Sigmoid colon (tissue), 7 donors: ENCODE measurements around the gene TRIM37. TPM values are rescaled to one million over a fixed set of nuclear protein-coding genes. Genes with fewer than 3 reads are reported as not detected.

Experiments
- DNase-seq: peaks from one replicate; pipeline ENCODE4 v3.0.0-alpha.2; 2019
- H3K27ac ChIP-seq, 4 donors: fragments of 200-600 bp; sonication (generic); one replicate each; pipeline ENCODE4 v1.5.1; 2016 to 2019; ENCODE audit warnings: mild to moderate bottlenecking in 1 of 4
- H3K27me3 ChIP-seq, 3 donors: fragments of 200-600 bp; sonication (generic); one replicate each; pipeline ENCODE4 v1.5.1; 2019; ENCODE audit warnings: mild to moderate bottlenecking in 1 of 3
- H3K36me3 ChIP-seq, 4 donors: fragments of 200-600 bp; sonication (generic); one replicate each; pipeline ENCODE4 v1.5.1; 2016 to 2019
- H3K4me1 ChIP-seq, 4 donors: fragments of 200-600 bp; sonication (generic); one replicate each; pipeline ENCODE4 v1.5.1; 2017 to 2019
- H3K4me3 ChIP-seq, 4 donors: fragments of 200-600 bp; sonication (generic); one replicate each; pipeline ENCODE4 v1.5.1; 2017 to 2019; ENCODE audit warnings: mild to moderate bottlenecking in 2 of 4, moderate library complexity in 1 of 4
- H3K9me3 ChIP-seq, 4 donors: fragments of 200-600 bp in 3 of 4; sonication (generic) in 3 of 4; one replicate each; pipeline versions ENCODE4 v1.5.1 to v1.6.1; 2013 to 2019
- EP300 ChIP-seq, 4 donors: sonication (generic); formaldehyde crosslinking; IDR thresholded peaks; one replicate each; pipeline ENCODE4 v1.6.1; 2017; ENCODE audit warnings: antibody characterized with exemption in 4 of 4
- POLR2A ChIP-seq, 2 donors: fragments of 450-650 bp; IDR thresholded peaks; one replicate each; pipeline ENCODE4 v1.6.1; 2016; ENCODE audit warnings: antibody characterized with exemption in 2 of 2, mild to moderate bottlenecking in 2 of 2, moderate library complexity in 2 of 2
- POLR2AphosphoS5 ChIP-seq, 4 donors: sonication (generic); formaldehyde crosslinking; IDR thresholded peaks; one replicate each; pipeline ENCODE4 v1.6.1; 2017; ENCODE audit warnings: antibody characterized with exemption in 4 of 4
- WGBS, 2 donors: extraction: QIAGEN DNeasy Blood & Tissue Kit; methylation state at CpG; one replicate each; pipeline ENCODE4 v1.1.7; 2013; 5-methylcytosine and 5-hydroxymethylcytosine counted together
- intact Hi-C: fragments of 100-400 bp; cut with DNase I; formaldehyde crosslinking; loops from one replicate; pipeline ENCODE4 v1.15.1; 2023
- polyA plus RNA-seq, 3 donors: library from polyadenylated mRNA; stranded (reverse); fragments of 200-250 nt; gene quantifications; one replicate each; pipeline ENCODE4 v1.2.3, GENCODE V29; 2013
- total RNA-seq, 4 donors: library from RNA; depleted of rRNA; stranded (reverse); fragments of >200 nt; gene quantifications; one replicate each; pipeline ENCODE4 v1.1.0, GENCODE V29; 2016
- TF ChIP-seq, protein P1 (sequence below), 4 experiments: fragments of 450-650 bp in 3 of 4; fragments of 200-600 bp in 1 of 4; IDR thresholded peaks; one replicate each; pipeline ENCODE4 v1.5.1; 2016 to 2019; ENCODE audit warnings: antibody characterized with exemption in 4 of 4, mild to moderate bottlenecking in 3 of 4, moderate library complexity in 2 of 4
- donor health status: healthy with polysubstance abuse.
- donor health status: Bipolar disorder and iron deficiency.
- donor health status: healthy.

TRIM37 gene
- total and polyA plus RNA-seq, 7 donors: 6.5 to 37.8 (median 20.2) TPM

DNA sequence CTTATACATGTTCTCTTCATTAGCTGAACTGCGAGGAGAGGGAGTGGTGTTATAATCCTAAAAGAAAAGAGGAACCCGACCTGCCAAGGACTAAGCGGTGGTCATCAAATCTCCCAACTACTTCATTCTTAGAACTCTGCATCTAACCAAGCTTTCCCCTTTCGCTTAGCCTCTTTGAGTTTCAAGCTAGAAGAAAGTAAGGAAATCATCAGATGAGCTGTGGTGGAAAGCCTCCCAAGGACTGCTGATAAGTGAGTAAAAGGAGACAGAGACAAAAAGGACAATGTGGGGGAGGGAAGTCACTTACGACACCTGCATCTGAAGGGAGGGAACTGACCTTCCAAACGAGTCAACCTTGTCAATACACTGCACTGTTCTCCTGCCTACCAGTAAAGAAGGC is 121.3 kb downstream of the TRIM37 start:
- DNase-seq: no peak
- TF ChIP-seq EP300 (IDR thresholded peaks at IDR 0.05) (no peak), POLR2AphosphoS5 (IDR thresholded peaks at IDR 0.05) (no peak), POLR2A (IDR thresholded peaks at IDR 0.05) (no peak)
- TF ChIP-seq, protein P1, sequence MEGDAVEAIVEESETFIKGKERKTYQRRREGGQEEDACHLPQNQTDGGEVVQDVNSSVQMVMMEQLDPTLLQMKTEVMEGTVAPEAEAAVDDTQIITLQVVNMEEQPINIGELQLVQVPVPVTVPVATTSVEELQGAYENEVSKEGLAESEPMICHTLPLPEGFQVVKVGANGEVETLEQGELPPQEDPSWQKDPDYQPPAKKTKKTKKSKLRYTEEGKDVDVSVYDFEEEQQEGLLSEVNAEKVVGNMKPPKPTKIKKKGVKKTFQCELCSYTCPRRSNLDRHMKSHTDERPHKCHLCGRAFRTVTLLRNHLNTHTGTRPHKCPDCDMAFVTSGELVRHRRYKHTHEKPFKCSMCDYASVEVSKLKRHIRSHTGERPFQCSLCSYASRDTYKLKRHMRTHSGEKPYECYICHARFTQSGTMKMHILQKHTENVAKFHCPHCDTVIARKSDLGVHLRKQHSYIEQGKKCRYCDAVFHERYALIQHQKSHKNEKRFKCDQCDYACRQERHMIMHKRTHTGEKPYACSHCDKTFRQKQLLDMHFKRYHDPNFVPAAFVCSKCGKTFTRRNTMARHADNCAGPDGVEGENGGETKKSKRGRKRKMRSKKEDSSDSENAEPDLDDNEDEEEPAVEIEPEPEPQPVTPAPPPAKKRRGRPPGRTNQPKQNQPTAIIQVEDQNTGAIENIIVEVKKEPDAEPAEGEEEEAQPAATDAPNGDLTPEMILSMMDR (IDR thresholded peaks at IDR 0.05): no peak
- Histone ChIP-seq H3K4me1 (no peaks in the 10 kb centered on the region), H3K27ac (no peak overlapping the region), H3K4me3 (no peak overlapping the region), H3K36me3 (peaks cover 0 to 4% (median 0%) of the 10 kb centered on the region in 4 donors), H3K27me3 (no peaks in the 10 kb centered on the region), H3K9me3 (no peaks in the 10 kb centered on the region)
- WGBS, 2 donors: 76 to 81% methylated on average over 6 of the region's 6 CpGs
- intact Hi-C loops: no loop called here

- Histone ChIP-seq H3K27ac (no peak overlapping the region), H3K4me1 (no peaks in the 10 kb centered on the region), H3K36me3 (peaks cover 0 to 4% (median 0%) of the 10 kb centered on the region in 4 donors), H3K27me3 (no peaks in the 10 kb centered on the region), H3K9me3 (no peaks in the 10 kb centered on the region), H3K4me3 (no peak overlapping the region)
- no peak for DNase-seq
- TF ChIP-seq, protein P1 (IDR thresholded peaks at IDR 0.05): no peak
- TF ChIP-seq POLR2AphosphoS5 (IDR thresholded peaks at IDR 0.05): no peak
- TF ChIP-seq POLR2A (IDR thresholded peaks at IDR 0.05): no peak
- TF ChIP-seq EP300 (IDR thresholded peaks at IDR 0.05): no peak
- intact Hi-C loops: no loop called here
- 90 to 94% methylated on average over 3 of the region's 3 CpGs for WGBS, 2 donors
Observed at GRCh38 chr17:58982626-58983025, 124.1 kb downstream of the TRIM37 start.

- Histone ChIP-seq H3K9me3 (no peaks in the 10 kb centered on the region), H3K4me1 (no peaks in the 10 kb centered on the region), H3K36me3 (no peaks in the 10 kb centered on the region), H3K27ac (no peak overlapping the region), H3K4me3 (no peak overlapping the region), H3K27me3 (no peaks in the 10 kb centered on the region)
- TF ChIP-seq POLR2AphosphoS5 (IDR thresholded peaks at IDR 0.05) (no peak), EP300 (IDR thresholded peaks at IDR 0.05) (no peak), POLR2A (IDR thresholded peaks at IDR 0.05) (peak in 1 of 2 donors; percentile 8)
- TF ChIP-seq, protein P1 (IDR thresholded peaks at IDR 0.05): no peak
- intact Hi-C loops: no loop called here
- no peak for DNase-seq
- WGBS, 2 donors: 87% methylated on average over 3 of the region's 3 CpGs
Observed at GRCh38 chr17:58980706-58981481, 125.8 kb downstream of the TRIM37 start.

- TF ChIP-seq POLR2AphosphoS5 (IDR thresholded peaks at IDR 0.05) (no peak), POLR2A (IDR thresholded peaks at IDR 0.05) (no peak), EP300 (IDR thresholded peaks at IDR 0.05) (no peak)
- TF ChIP-seq, protein P1 (IDR thresholded peaks at IDR 0.05): no peak
- intact Hi-C loops: no loop called here
- no peaks in the 10 kb centered on the region for H3K27me3 ChIP-seq
- H3K36me3 ChIP-seq: no peaks in the 10 kb centered on the region
- H3K9me3 ChIP-seq: no peaks in the 10 kb centered on the region
- H3K4me1 ChIP-seq: no peaks in the 10 kb centered on the region
- WGBS, 2 donors: 92% methylated on average over 3 of the region's 3 CpGs
- H3K27ac ChIP-seq: no peak overlapping the region
- DNase-seq: no peak
- H3K4me3 ChIP-seq: no peak overlapping the region
Observed at GRCh38 chr17:58976541-58976940, 130.1 kb downstream of the TRIM37 start.
